RWPE1 (cell line): ENCODE measurements around the gene SAC3D1.

Experiments
- CTCF ChIA-PET: fragments of 350-600 bp; sonication (Branson Sonifier 250); formaldehyde crosslinking; extraction: SDS; loops from one replicate; lab custom pipeline; 2021; lab: Yijun Ruan, JAX
- POLR2A ChIA-PET: fragments of 400-600 bp; formaldehyde crosslinking; extraction: SDS; loops from one replicate; lab custom pipeline; 2020; ENCODE audit warnings: antibody characterized with exemption; ENCODE audit not compliant: low non-redundant PET; lab: Yijun Ruan, JAX
- DNase-seq: peaks from one replicate; pipeline ENCODE4 v3.0.0; 2012; ENCODE audit warnings: low spot score
- H3K27ac ChIP-seq: fragments of 450-650 bp; 2 replicates; pipeline ENCODE4 v1.5.1; 2017
- TF ChIP-seq, protein P1 (sequence below): fragments of 450-650 bp; conservative IDR thresholded peaks from 2 replicates; pipeline ENCODE4 v1.5.1; 2017; ENCODE audit warnings: low read depth, mild to moderate bottlenecking

The SAC3D1 gene

DNA sequence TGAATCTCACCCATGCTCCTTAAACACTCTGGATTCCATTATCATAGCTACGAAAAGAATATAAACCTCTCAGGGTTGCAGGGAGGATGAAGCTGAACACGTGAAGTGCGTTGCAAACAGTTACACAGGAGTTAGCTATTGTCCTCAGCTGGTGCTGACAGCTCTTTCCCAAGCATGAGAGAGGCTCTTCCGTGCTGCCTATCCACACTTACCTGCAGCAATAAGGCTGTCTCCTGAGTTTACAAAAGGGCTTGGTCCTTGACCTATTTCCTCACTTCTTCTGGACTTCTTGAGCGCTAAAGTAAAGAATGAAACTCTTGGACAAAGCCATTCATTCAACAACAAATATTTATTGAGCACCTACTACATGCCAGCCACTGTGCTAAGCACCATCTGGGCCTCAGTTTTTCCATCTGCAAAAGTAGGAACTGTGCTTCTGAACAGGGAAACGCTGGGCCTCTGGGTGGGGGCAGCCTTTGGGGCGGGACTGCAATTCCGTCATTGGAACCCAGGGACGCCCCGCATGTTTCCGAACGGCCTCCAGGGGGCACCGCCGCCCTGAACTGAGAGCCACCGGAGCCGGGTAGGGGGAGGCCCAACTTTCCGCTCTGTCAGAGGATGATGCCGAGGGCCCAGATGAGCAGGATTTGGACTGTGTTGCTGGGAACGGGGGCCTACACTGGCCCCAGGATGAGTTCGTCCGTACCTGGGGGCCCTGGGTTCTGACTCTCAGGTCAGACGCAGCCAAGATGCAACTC lies 27.7 kb upstream of the SAC3D1 start:
- ChIA-PET CTCF (interaction anchor here (0.5 to 2.6 kb wide), 27 partner anchors 10 to 591 kb away, joined by 3 to 14 read pairs (median 4); partner anchors contain the start of genes ATG2A, BATF2, CDC42BPG and EHD1), POLR2A (interaction anchor here (0.8 to 1.0 kb wide), 2 partner anchors 86 to 97 kb away, joined by 3 to 7 read pairs; no protein-coding TSS in a partner anchor)
- peak overlapping the region; percentile 98 for H3K27ac ChIP-seq
- DNase-seq = peak; percentile 90
- TF ChIP-seq, protein P1, sequence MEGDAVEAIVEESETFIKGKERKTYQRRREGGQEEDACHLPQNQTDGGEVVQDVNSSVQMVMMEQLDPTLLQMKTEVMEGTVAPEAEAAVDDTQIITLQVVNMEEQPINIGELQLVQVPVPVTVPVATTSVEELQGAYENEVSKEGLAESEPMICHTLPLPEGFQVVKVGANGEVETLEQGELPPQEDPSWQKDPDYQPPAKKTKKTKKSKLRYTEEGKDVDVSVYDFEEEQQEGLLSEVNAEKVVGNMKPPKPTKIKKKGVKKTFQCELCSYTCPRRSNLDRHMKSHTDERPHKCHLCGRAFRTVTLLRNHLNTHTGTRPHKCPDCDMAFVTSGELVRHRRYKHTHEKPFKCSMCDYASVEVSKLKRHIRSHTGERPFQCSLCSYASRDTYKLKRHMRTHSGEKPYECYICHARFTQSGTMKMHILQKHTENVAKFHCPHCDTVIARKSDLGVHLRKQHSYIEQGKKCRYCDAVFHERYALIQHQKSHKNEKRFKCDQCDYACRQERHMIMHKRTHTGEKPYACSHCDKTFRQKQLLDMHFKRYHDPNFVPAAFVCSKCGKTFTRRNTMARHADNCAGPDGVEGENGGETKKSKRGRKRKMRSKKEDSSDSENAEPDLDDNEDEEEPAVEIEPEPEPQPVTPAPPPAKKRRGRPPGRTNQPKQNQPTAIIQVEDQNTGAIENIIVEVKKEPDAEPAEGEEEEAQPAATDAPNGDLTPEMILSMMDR = no peak; the same call in 1 of the 2 replicates

DNA sequence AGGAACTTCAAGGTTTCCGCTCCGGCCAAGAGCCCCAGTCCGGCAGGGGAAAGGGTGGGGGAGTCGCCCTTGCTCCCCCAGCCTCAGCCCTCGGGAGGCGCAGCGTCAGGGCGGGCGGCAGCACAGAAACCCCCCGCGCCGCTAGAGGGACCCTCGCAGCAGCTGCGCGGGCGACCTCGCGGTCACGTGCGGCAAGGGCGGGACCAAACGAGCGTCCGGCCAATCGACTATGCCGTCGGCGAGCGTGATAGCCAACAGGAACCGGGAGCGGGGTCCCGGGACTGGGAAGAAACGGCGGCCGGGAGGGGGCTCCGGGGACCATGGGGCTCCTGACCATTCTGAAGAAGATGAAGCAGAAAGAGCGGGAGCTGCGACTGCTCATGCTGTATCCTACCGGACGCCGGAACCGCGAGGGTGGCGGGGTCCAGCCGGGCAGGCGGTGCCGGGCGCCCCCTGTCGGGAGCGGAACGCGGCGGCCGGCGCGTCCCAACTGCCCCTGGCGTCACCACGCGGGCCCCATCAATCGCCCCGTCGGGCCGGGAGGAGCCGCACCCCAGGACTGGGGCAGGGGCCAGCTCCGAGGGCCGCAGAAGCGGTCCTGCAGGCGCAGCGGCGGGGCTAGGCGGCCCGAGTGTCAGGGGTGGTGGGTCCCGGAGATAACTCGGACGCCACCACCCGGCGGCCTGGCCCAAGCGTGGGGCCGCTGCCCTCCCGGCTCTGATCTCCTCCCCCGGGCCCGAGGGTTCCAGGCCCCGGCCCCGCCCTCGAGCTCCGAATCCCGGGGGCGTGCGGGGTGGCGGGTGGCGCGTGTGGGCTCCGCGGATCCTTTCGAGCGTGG lies 26.9 kb upstream of the SAC3D1 start, which contains the start of gene ARL2:
ARL2 (plus strand) TSS at position 273 of the 838 bp plus-strand sequence; CDS start at position 321, 48 bp downstream.
- TF ChIP-seq, protein P1 = peak; percentile 82
- ChIA-PET POLR2A (interaction anchor here (0.8 to 1.0 kb wide), 3 partner anchors 98 to 170 kb away, joined by 3 read pairs; no protein-coding TSS in a partner anchor), CTCF (interaction anchor here (0.5 to 2.6 kb wide), 39 partner anchors 9 to 1246 kb away, joined by 3 to 14 read pairs (median 4); partner anchors contain the start of genes ATG2A, BATF2, CAPN1 and CDC42BPG)
- peak; percentile 86 for DNase-seq
- H3K27ac ChIP-seq = peak within 1 kb of the TSS; percentile 98

DNA sequence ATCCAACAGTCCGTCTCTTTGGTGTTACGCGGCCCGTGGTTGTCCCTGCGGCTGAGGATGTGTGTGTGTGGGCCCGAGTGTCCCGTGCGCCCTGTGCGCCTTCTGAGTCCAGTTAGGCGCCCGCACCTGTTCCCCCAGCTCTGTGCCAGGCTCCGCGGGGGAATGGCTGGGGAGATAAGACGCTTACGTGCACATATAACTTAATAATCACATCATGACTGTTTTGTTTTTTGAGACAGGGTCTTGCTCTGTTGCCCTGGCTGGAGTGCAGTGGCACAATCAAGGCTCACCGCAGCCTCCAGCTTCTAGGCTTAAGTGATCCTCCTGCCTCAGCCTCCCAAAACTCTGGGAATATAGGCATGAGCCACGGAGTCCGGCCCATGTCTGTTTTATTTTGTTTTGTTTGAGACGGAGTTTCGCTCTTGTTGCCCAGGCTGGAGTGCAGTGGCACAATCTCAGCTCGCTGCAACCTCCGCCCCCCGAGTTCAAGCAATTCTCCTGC lies 26.2 kb upstream of the SAC3D1 start:
- ChIA-PET POLR2A (interaction anchor here (0.8 kb wide), 2 partner anchors 167 to 171 kb away, joined by 3 read pairs; no protein-coding TSS in a partner anchor), CTCF (interaction anchor here (0.6 to 2.6 kb wide), 30 partner anchors 10 to 1247 kb away, joined by 3 to 14 read pairs (median 4); partner anchors contain the start of genes ATG2A, BATF2, CAPN1 and CDC42BPG)
- H3K27ac ChIP-seq = peak overlapping the region; percentile 98
- no peak for DNase-seq
- TF ChIP-seq, protein P1 = no peak

DNA sequence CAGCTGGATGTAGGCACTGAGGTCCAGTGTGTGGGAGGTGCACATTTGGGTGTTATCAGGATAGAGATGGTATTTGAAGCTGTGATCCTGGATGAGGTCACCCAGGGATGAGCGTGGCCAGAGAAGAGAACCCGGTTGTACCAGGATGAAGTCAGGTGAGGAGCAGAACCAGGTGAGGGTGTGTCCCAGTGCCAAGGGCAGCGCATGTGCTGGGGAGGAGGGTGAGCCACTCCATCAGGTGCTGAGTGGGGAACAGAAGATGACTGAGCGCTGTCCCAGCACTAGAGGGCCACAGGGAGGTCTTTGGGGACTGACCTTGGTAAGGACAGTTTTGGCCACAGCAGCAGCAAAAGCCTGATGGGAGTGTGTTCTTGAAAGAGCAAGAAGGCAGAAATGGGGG lies 24.3 kb upstream of the SAC3D1 start:
- ChIA-PET POLR2A (interaction anchor here (0.6 kb wide), 1 partner anchor 58 kb away, joined by 4 read pairs; no protein-coding TSS in a partner anchor), CTCF (interaction anchor here (0.6 kb wide), 1 partner anchor 33 kb away, joined by 4 read pairs; no protein-coding TSS in a partner anchor)
- peak overlapping the region; percentile 98 for H3K27ac ChIP-seq
- TF ChIP-seq, protein P1 = no peak
- DNase-seq = no peak

DNA sequence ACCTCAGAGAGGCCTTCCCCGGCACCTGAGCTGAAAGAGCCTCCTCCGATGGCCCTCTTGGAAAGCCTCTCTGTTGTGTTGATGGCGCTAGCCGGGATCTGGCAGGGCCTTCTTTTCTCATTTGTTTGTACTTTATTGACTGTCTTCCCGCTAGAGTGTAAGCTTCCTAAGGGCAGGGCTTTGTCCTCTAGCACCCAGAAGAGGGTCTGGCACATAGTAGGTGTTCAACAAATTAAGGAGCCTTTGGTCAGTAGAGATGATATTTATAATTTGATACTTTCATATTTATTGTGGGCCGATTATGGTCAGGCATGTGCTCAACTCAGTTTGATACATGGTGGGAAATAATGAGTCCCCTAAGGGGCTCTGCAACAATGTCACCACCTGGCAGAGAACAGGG lies 23.1 kb upstream of the SAC3D1 start:
- ChIA-PET POLR2A (no interaction called here), CTCF (no interaction called here)
- TF ChIP-seq, protein P1 = no peak
- DNase-seq = no peak
- H3K27ac ChIP-seq = no peak overlapping the region; the same call in 1 of the 2 replicates
